NCI-H510A (cell line): ENCODE data around the gene BTNL9.
"Not testable (repeated sequence)": the region's sequence is repeated elsewhere in the genome, so short reads cannot be mapped to it uniquely, and the experiment has no call there.

Source experiments
- DNase-seq: peaks from one replicate; lab custom pipeline; 2025; lab: John Stamatoyannopoulos, UW

BTNL9 gene

DNA sequence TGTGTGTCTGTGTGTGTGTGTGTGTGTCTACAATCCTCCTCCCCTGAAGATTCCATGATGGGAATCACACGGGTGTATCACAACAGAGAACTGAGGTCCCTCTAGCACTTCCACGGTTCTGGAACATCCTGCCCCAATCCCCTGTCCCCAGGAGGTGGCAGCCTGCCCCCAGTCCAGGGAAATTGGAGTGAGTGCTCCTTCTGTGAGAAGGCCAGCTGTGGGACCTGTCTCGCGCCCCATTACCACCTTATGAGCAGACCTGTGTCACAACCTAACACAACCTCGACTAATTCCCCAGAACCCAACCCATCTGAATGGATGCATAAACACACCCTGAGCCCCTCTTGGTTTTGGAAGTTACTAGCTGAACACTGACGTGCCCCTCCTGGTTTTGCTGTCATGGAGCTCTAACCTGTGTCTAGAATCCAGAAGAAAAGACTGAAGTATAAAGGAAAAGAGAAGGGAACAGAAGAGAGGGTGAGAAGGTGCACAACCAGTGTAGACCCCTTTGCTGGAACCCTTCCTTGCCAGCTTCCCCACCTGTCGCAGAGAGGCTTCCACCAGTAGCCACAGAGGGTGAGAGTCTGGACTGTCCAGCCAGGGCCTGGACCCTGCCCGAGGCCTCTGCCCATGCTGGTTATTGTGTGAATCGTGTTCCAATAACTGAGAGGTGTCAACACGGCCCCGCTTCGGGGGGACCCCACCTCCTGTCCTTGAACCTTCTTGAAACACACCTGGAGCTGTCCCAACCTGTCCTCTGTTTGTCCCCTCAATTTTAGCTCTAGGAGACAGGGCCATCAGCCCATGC lies 3.4 kb downstream of the BTNL9 start:
- DNase-seq: no peak

DNA sequence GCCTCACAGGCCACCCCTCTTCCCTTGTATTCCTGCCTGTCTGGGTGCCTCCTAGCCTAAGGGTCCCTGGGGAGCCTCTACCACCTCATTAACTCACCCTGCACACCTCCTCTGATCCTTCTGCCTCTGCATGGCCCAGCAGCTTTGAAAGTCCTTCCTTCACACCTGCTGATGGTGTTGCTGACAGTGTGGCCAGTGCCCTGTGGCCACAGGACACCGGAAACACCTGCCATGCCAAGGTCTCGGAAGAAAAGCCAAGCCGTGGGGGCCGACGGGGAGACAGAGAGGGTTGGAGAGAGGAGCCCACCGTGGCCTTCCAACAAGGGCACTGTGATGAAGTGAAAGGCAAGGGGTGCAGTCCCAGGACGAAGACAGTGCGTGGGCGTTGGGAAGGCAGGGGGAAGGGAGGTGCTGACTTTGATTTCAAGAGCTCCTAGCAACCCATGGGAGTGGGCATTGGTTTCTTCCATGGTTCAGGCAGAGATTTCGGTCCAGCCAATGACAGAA lies 4.1 kb downstream of the BTNL9 start:
- no peak for DNase-seq

GRCh38 chr5:181044662-181045305 lies 4.7 kb downstream of the BTNL9 start:
- DNase-seq: no peak

DNA sequence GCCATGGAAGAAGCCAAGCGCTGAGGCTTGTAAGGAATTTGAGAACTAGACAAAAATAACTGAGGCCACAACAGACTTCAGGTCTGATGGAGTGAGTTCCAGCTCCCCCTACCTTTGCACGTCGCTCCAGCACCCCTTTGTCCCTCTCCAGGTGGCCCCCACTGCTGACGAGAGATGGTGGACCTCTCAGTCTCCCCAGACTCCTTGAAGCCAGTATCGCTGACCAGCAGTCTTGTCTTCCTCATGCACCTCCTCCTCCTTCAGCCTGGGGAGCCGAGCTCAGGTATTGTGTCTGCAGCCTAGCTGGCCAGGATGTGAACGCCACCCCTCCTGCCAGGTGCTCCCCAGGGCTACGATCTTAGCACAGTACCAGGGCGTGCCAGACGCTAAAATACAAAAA lies 5.2 kb downstream of the BTNL9 start:
- DNase-seq: no peak

GRCh38 chr5:181045857-181046256 lies 5.8 kb downstream of the BTNL9 start:
- DNase-seq: not testable (repeated sequence)

DNA sequence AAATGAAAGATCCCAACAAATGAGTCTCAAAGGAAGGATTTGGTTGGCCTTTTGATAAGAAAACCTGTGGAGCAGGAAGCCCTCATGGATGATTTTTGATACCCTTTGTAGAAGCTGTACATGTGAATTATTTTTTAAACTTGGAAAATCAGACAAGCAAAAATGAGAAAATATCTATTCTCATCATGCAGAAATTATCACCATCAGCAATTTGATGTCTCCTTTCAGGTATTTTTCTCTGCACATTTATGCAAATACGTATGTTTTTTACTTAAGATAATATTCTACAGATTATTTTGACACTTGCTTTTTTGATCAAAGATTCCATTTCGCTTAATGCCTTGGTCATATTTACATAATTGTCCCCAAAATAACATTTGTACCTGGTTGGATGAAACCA lies 7.2 kb downstream of the BTNL9 start:
- DNase-seq: no peak

DNA sequence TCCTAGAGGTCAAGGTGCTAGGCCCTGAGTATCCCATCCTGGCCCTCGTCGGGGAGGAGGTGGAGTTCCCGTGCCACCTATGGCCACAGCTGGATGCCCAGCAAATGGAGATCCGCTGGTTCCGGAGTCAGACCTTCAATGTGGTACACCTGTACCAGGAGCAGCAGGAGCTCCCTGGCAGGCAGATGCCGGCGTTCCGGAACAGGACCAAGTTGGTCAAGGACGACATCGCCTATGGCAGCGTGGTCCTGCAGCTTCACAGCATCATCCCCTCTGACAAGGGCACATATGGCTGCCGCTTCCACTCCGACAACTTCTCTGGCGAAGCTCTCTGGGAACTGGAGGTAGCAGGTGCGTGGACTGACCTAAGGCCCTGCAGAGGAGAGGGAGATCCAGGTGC lies 7.9 kb downstream of the BTNL9 start:
- no peak for DNase-seq

- no peak for DNase-seq
Observed at GRCh38 chr5:181050016-181050415, 9.9 kb downstream of the BTNL9 start.

DNA sequence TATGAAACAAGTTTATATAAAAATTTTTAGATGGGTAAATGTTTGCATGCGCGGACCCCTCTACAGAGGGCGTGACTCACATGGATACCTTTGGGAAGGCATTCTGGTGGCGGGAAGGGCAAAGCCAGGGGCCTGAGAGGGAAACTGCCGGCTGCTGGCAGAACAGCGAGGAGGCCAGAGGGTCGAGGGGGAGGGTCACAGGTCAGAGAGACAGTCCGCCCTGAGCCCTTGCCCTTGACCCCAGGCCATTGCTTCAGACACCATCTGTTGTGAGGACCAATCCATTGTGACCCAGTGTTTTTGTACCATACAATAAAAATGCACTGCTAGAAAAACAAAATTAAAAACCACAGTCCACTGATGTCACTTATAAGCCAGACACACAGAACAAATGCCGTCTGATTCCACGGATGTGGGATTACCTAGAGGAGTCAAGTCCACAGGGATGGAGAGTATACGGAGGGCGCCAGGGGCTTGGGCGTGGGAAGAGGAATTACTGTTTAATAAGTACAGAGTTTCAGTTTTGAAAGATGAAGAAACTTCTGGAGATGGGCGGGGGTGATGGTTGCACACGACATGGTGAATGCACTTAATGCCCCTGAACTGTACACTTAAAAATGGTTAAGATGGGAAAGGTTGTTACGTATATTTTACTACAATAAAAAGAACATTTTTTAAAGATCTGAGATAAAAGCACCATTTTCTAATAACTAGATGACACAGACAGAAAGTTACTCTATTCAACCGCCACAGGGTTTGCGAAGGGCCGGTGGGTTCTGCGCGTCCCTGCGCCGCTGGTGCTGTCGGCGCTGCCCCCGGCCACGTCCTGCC lies 12.0 kb downstream of the BTNL9 start:
- no peak for DNase-seq

DNA sequence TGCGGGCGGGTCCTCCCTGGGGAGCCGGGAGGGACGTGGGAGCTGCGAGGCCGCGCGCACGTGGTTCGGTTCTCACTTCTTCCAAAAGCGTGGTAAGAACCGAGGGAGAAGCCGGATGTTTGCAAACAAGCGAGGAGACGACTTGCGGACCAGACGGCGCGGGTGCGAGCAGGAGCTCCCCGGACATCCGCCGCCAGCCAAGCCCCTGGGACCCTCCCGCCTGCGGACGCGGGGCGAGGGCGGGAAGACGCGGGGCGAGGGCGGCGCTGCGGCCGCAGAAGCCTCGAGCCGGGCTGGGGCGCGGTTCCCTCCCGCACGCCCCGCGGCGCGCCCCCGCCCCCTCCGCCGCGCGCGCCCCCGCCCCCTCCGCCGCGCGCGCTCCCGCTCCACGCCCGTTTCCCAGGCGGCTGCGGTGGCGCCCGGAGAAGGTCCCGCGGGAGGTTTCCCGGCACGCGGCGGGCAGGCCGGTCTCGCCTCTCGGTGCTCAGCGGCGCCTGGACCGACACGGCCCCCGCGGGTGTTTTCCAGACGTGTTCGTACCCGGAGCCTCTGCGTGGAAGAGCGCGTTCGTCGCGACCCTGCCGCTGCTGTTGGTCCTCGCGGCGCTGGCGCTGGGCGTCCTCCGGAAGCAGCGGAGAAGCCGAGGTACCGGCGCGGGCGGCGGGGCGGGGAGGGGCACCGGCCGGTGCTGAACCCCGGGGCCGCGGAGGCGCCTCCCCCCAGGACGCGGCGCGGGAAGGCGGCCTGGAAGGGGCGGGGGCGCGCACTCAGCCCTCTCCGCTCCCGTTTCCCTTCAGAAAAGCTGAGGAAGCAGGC lies 12.8 kb downstream of the BTNL9 start:
- no peak for DNase-seq

GRCh38 chr5:181053488-181054121 lies 13.5 kb downstream of the BTNL9 start:
- DNase-seq: no peak

- no peak for DNase-seq
Observed at GRCh38 chr5:181054138-181054537, 14.1 kb downstream of the BTNL9 start.

DNA sequence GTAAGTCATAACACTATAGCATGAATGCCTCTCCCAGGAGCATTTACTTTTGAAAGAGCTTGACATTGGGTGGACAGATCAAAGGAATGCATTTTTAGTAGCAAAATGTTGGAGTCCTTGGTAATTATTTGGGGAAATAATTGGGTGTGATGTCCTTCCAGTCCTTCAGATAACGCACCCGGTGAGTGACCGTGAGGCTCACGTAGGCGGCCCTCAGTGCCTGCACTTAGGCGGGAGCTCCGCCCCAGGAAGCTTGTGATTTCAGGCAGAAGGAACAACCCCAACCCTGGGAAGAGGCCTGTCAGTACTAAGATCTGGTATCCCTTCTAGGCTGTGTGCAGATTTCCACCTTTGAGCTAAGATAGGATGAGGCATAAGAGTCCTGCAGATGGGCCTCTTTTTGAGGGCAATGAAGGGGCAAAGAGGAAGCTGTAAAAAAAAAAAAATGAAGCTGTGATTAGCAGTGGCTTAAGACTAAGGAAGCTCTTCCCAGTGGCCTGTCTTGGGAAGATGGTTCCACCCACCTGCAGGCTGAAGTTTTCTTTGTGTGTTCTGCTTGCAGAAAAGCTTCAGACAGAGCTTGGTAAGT lies 14.9 kb downstream of the BTNL9 start:
- no peak for DNase-seq

- no peak for DNase-seq
Observed at GRCh38 chr5:181056431-181056830, 16.4 kb downstream of the BTNL9 start.

DNA sequence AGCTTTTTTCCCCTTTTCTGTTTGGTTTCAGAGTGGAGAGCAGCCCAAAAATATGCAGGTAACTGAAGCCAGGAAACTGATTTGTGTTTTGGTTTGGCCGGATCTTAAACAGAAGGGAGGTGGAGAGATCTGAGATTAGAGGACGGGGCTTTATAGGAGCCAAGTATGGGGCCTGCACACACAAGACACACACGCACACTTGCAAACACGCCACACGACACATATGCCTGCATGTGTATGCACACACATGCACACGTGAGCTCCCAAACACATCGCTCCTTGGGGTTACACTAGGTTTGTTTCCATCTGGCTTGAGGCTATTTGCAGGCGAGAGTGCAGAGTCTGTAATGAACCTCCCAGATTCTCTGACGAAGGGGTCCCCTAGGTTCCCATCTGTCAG lies 18.3 kb downstream of the BTNL9 start:
- no peak for DNase-seq

DNA sequence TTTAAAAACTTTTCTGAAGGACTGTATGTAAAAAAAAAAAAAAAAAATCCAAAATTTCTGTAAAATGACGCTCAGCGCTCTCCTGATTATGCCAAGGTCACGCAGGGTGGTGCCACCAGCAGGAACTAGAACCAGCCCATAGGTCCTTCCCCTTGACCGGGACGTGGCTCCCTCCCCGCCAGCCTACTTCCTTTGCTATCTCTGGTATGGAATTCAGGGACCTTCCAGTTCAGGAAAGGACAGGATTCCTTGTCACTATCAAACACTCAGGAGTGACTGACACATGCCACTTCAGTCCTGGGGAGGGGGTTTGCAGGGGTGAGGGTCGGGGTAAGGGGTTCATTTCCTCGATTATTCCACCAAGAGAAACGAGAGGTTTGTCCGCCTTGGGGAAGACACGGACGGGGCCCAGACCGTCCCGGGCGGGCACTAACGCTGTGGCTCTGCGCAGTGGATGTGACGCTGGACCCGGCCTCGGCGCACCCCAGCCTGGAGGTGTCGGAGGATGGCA lies 18.8 kb downstream of the BTNL9 start:
- no peak for DNase-seq

DNA sequence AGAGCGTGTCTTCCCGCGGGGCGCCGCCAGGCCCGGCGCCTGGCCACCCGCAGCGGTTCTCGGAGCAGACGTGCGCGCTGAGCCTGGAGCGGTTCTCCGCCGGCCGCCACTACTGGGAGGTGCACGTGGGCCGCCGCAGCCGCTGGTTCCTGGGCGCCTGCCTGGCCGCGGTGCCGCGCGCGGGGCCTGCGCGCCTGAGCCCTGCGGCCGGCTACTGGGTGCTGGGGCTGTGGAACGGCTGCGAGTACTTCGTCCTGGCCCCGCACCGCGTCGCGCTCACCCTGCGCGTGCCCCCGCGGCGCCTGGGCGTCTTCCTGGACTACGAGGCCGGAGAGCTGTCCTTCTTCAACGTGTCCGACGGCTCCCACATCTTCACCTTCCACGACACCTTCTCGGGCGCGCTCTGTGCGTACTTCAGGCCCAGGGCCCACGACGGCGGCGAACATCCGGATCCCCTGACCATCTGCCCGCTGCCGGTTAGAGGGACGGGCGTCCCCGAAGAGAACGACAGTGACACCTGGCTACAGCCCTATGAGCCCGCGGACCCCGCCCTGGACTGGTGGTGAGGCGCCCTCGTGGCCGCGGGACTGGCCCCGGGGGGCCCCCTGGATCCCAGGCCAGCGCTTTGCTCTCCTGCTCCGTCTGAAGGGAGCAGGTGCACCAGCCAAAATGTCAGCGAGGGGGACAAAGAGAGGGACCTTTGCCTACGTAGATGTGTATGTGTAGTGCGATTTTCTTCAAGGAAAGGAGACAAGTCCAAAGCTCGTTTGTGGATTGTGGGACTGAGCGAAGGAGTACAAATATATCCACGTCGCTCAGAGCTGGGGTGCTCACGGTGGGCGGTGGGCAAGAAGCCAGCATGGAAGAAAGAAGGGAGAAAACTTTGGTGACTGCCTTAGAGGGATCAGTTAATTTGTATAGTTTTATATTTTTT lies 19.5 kb downstream of the BTNL9 start:
- no peak for DNase-seq

- DNase-seq: no peak
Observed at GRCh38 chr5:181060231-181060590, 20.1 kb downstream of the BTNL9 start.

DNA sequence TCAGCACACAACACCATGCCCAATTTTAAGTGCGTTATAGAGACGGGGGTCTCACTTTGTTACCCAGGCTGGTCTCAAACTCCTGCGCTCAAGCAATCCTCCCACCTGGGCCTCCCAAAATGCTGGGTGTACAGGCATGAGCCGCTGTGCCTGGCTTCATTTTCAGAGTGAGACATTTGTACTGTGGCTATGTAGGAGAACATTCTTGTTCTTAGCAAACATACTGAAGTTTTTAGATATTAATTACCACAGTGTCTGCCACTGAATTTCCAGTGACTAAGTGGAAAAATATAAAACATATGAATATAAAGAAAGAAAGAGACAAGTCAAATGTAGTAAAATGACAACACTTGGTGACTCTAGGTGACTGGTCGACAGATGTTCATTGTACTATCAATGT lies 20.9 kb downstream of the BTNL9 start:
- no peak for DNase-seq

DNA sequence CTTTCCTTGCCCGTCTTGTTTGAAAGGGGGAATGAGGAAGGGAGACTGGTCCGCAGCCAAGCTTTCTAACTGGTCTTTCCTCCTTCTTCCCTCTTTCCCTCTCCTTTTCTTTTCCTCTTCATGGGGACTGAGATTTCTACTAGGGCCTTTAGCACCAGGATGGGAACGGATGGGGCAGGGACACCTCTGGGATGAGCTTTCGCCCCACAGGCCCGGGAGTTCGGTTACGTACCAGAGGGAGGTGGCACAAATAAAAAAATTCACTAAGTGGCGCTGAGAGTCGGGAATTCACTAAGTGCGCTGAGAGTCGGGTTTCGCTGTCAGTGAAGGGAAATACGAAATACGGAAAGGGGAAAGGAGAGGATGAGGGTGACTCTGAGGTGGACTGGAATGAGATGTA lies 21.6 kb downstream of the BTNL9 start:
- DNase-seq: no peak
